Fibroblast of skin of scalp (primary cell): ENCODE data around the gene ADAM19.
"Not testable (repeated sequence)": the region's sequence is repeated elsewhere in the genome, so short reads cannot be mapped to it uniquely, and the experiment has no call there.

Source experiments
- DNase-seq: peaks from one replicate; pipeline ENCODE4 v3.0.0-alpha.2; 2013

Gene ADAM19

DNA sequence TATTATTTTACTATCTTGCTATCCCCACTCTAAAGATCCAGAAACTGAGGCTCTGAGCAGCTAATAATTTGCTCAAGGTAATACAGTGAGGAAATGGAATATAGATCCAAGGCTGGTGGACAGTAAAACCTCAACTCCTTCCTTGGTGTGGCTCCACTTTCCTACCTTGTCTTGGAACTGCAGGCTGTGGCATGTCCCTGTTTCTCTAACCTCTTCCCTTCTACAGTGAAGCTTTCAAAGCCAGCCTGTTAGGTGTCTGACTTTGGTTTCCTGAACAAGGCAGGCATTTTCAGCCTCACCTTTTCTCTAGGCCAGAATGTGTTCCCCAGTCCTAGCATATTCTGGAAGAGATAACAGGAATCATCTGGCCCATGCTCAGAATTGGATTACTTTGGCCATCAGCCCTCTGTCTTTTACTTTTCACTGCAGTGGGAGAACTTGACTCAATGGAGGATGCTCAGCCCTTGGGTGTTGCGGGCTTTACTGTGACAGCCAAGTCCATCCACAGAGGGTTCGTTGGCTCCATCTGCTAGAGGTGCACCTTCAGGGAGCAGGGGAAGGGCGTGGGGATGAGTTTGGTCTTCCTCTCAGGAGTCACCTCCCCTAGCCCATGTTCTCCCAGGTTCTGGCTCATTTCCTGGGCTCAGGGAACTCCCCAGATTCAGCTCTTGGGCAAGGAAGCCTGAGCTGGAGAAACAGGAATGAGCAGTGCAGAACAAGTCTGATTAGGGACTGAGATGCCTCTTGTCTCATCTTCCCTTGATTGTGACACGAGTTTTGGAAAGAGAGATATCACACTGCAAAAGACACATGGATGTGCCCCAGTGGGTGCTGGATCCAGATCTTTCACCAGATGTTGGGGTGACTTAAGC, 114.4 kb downstream of the ADAM19 start:
- no peak for DNase-seq

DNA sequence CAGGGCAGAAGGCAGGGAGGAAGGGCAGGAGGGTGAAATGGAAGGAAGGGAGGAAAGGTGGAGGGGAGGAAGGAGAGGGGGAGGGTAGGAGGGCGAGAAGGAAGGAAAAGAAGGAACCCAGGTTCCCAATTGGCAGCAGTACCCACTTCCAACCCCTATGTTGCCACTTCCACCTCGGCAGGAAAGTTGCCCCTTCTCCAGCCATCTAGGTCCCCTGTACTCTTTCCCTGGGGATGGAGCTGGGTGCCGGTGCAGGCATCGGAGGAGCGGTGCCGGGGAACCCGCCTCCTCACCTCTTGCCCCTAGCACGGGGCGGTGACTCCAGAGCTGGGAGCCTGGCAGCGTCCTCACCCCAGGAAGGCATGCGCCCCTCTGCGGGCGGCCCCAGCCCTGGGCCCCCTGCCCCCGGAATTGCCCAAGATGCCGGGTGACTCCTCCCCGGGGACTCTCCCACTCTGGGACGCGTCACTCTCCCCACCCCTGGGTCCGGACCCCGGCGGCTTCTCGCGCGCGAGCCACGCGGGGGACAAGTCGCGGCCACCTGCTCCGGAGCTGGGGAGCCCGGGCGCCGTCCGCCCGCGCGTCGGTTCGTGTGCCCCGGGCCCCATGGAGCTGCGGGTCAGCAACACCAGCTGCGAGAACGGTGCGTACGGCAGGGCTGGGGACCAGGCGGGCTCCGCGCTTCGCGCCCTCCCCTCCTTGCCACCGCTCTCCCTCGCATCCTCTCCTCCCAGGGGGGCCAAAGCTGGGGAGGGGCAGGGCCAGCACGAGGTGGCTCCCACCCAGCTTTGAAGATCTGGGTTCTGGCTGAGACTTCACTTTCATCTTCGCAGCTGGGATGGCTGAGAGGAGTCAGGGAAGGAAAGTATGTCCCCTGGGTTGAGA, 115.6 kb downstream of the ADAM19 start, which contains the start of gene NIPAL4:
Gene NIPAL4, plus strand, starts transcription at position 499 of the 885 bp plus-strand sequence. Its CDS starts 108 bp downstream, at position 607.
- no peak for DNase-seq

GRCh38 chr5:157458835-157459234, 116.7 kb downstream of the ADAM19 start:
- no peak for DNase-seq

- no peak for DNase-seq
Observed at GRCh38 chr5:157457391-157457790, 118.2 kb downstream of the ADAM19 start.

DNA sequence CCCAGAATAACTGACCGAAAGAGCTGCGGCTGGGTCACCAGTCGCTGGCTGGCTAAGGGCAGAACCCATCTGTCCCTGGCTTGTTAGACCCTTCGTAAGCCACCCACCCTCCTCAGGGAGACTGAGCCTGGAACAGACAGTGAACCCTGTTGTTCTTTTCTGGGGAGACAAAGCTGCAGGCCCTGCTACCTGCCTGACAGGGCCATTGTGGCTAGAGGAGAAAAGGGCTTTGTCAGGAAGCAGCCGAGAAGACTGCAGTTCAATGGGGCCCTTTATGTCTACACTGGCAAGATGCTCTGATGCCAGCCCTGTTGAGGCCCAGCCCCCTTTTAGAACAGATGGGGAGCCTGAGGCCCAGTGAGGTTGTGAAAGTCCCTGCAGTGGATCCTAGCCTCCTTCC, 119.3 kb downstream of the ADAM19 start:
- no peak for DNase-seq

GRCh38 chr5:157455057-157455456, 120.5 kb downstream of the ADAM19 start:
- DNase-seq = no peak

DNA sequence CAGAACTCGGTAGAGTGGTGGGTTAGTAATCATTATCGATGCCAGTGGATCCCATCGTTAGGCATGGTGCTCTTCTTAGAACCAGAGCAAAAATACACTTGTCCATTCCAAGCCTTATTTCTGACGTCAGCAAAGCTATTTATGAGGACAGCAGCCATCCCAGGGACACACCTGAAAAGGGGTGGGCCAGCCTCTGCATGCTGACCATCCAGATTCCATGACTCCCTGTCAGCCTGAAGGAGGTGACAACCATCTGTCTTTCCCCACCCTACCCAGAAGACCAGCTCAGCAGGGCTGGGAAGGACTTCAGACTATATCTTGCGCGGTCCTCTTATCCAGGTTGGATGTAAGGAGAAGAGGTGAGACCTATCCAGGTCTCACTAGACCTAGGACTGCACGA, 121.3 kb downstream of the ADAM19 start:
- no peak for DNase-seq

GRCh38 chr5:157451806-157452205, 123.8 kb downstream of the ADAM19 start:
- DNase-seq = no peak

DNA sequence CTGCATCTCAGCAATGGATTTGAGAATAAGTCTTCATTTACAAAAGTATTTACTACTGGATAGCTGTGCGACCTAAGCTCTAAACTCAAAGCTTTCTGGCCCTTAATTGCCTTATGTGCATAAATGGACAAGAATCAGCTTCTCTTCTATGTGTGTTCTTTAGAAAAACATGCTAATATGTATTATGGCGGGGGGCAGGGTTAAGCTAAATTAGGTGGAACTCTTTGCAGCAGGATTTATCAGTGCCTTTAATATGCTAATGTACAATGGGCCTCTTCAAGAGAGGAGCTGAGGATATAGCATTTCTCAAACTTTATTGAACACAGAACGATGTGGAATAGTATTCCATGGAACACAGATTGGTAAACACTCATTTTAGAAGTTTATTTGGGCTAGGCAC, 125.6 kb downstream of the ADAM19 start:
- no peak for DNase-seq

DNA sequence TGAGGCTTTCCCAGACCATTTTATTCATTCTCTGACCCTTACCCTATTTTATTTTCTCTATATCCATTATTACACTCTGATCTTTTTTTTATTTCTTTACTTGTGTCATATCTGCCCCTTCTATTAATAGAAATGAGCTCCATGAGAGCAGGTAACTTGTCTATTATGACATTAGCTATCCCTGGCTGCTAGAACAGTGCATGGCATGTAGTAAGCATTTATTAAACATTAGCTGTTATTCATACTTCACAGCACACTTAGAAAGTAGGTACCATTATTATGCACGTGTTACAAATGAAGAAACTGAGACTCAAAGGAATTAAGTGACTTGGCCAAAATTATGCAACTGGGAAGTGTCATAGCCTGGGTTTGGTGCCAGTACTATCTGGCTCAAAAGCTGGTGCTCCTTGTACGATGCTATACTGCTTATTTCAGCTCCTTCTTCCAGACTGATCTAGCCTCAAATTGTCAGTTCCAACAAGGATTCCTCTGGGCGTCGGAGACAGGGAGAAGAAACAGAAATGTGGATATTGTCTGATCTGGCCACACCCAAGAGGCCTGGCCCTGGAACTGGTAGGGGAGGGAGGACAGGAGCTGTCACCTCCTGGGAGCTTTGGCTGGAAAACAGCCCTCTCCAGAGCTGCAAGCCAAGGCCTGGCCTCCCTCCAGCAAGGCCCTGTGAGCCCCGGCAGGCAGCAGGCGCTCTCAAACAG, 126.4 kb downstream of the ADAM19 start:
- no peak for DNase-seq

DNA sequence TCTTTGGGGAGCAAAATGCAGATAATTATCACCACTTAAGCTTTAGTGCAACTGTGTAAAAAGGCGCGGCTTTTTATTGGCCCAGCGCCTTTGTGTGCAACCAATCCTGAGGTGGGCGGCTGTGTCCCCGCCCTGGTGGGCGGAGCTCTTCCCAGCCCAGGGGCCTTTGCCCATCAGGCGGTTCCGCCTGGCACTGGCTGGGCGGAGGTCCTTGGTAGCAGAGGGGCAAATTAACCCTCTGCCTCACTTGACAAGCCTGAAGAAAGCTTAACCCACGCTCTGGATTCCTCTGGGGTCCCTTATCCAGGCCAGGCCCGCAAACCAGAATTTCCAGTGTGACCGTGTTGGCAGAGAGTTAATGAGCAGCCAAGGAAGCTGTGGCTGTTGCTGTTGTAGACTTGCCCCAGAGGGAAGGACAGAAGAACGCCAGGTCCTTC, 128.4 kb downstream of the ADAM19 start:
- DNase-seq = no peak

- DNase-seq = no peak
Observed at GRCh38 chr5:157446412-157446935, 129.1 kb downstream of the ADAM19 start.

GRCh38 chr5:157445745-157446411, 129.7 kb downstream of the ADAM19 start:
- no peak for DNase-seq

DNA sequence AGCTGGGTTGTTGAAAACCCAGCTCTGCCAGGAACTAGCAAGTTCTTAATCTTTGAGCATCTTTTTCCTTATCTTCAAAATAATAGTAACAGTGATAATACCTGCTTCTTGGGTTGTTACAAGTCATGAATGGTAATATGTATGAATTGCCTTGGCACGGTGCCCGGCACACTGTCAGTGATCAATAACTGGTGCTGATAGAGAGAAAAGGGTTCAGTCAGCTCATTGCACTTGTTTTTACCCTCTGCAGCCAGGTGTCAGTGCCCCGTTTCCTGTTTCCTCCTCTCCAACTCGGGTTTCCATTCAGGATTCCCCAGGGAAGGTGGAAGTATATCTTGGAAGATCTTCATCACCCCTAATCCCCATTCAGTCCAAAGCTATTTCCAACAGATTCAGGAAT, 131.4 kb downstream of the ADAM19 start:
- DNase-seq = no peak

GRCh38 chr5:157443041-157443549, 132.5 kb downstream of the ADAM19 start:
- DNase-seq = peak; percentile 75

DNA sequence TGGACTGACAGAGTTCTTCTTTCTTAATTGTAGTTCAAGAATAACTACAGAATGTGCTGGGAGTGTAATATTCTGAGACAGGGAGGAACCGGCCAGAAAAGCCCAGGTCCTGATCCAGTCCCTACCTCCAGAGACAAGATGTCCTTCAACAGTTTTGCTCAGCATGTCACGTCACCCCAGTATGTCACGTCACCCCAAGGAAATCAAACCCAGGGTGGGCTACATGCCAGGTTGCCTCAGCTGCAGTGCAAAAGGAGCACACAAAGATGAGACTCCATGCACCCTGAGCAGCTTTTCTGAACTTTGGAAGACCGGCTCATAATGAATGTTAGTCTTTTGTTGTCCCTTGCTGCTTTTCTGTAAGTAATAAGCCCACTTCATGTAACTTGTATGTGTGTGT, 141.5 kb downstream of the ADAM19 start:
- DNase-seq = no peak

DNA sequence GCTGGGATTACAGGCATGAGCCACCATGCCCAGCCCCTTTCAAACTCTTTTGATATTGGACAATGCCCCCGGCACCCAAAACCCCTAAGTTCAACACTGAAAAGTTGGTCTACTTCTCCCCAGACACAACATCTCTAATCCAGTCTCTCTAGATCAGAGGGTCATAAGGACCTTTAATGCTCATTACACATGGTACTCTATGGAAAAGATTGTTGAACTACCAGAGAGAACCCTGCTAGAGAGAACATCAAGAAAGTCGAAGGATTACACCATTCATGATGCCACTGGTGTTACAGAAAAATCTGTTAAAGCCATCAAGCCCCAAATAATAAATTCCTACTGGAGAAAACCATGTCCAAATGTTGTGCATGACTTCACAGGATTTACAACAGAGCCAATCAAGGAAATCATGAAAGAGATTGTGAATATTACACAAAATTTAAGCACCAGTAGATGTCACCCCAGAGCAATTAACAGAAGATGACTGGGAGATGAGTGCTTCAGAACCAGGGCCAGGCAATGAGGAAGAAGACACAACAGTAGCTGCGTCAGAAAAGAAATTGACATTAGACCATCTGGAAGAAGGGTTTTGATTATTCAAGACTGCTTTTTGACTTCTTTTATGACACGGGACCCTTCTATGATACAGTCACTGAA, 143.9 kb downstream of the ADAM19 start:
- peak; percentile 81 for DNase-seq

GRCh38 chr5:157429920-157430319, 145.7 kb downstream of the ADAM19 start:
- DNase-seq = not testable (repeated sequence)
